H7 (cell line): ENCODE data around the gene SCYL2. TPM values are rescaled to one million over a fixed set of nuclear protein-coding genes. Genes with fewer than 3 reads are reported as not detected.

Source experiments
- total RNA-seq: library from RNA; depleted of rRNA; stranded (reverse); fragments of >200 nt; shearing (Covaris generic); gene quantifications from 2 replicates; pipeline ENCODE4 v1.2.3, GENCODE V29; 2014; rRNA removed

SCYL2 gene
- total RNA-seq, 1 experiment from 2014 or later: 27.5 TPM

Other genes starting within 250 kb of the SCYL2 start
- gene BLTP3B, start 124.3 kb upstream of the SCYL2 start, total RNA-seq: 36.4 and 40.4 TPM in 2 replicates
- gene ACTR6, start 66.4 kb upstream of the SCYL2 start, total RNA-seq: 33.0 and 38.5 TPM in 2 replicates
- 2.9 and 5.3 TPM in 2 replicates for gene DEPDC4, start 98 bp upstream of the SCYL2 start, total RNA-seq
- not detected in 2 replicates for gene SLC17A8, start 89.9 kb downstream of the SCYL2 start, total RNA-seq
- gene NR1H4, start 206.7 kb downstream of the SCYL2 start, total RNA-seq: not detected in 2 replicates